Fibroblast of lung (primary cell): ENCODE data around the gene RREB1.

Experiments
- EZH2 ChIP-seq: IDR thresholded peaks from 2 replicates; pipeline ENCODE4 v1.5.1; 2012; ENCODE audit warnings: low read length, control low read depth, mild to moderate bottlenecking; ENCODE audit errors: missing control alignments
- TF ChIP-seq, protein P1 (sequence below), 2 donors: IDR thresholded peaks in 1 of 2; conservative IDR thresholded peaks in 1 of 2; 1 replicate in 1 of 2; 2 replicates in 1 of 2; pipeline ENCODE4 v1.5.1; 2011 to 2012; ENCODE audit warnings: low read length in 2 of 2, control low read depth in 1 of 2, inconsistent platforms in 1 of 2, low read depth in 1 of 2, mild to moderate bottlenecking in 1 of 2

DNA sequence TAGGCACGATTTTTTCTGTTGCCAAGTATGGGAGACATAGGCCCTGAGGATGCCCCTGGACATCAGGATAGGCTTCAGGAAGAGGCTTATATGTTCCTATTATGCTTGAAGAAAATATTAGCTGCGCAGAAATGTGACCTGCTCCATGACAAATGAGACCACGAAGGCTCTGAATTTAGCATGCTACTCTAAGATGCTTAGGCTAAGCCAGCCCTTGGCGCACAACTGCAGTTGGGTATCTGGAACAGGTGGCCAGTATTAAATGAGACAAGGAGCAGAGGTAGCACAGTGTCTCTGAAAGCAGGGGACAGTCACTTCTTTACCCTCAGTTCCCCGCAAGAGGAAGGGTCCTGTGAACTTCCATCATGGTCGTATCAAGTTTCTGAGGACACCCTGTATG, 90.0 kb downstream of the RREB1 start:
- TF ChIP-seq, protein P1, sequence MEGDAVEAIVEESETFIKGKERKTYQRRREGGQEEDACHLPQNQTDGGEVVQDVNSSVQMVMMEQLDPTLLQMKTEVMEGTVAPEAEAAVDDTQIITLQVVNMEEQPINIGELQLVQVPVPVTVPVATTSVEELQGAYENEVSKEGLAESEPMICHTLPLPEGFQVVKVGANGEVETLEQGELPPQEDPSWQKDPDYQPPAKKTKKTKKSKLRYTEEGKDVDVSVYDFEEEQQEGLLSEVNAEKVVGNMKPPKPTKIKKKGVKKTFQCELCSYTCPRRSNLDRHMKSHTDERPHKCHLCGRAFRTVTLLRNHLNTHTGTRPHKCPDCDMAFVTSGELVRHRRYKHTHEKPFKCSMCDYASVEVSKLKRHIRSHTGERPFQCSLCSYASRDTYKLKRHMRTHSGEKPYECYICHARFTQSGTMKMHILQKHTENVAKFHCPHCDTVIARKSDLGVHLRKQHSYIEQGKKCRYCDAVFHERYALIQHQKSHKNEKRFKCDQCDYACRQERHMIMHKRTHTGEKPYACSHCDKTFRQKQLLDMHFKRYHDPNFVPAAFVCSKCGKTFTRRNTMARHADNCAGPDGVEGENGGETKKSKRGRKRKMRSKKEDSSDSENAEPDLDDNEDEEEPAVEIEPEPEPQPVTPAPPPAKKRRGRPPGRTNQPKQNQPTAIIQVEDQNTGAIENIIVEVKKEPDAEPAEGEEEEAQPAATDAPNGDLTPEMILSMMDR (conservative IDR thresholded peaks at IDR 0.05 in 1 of 2, IDR thresholded peaks at IDR 0.05 in 1 of 2; ENCODE audit: low read depth in 1 of 2, low read length in 2 of 2): no peak
- TF ChIP-seq EZH2: no peak
